Measurements from ENCODE around the gene RBCK1. TPM values are rescaled to one million over a fixed set of nuclear protein-coding genes. Genes with fewer than 3 reads are reported as not detected.
A peak's percentile ranks its signal among the peaks of the same experiment; 100 is the strongest.

RBCK1 gene
- total RNA-seq, 1 experiment from 2014 or later, result 46.8 TPM

DNA sequence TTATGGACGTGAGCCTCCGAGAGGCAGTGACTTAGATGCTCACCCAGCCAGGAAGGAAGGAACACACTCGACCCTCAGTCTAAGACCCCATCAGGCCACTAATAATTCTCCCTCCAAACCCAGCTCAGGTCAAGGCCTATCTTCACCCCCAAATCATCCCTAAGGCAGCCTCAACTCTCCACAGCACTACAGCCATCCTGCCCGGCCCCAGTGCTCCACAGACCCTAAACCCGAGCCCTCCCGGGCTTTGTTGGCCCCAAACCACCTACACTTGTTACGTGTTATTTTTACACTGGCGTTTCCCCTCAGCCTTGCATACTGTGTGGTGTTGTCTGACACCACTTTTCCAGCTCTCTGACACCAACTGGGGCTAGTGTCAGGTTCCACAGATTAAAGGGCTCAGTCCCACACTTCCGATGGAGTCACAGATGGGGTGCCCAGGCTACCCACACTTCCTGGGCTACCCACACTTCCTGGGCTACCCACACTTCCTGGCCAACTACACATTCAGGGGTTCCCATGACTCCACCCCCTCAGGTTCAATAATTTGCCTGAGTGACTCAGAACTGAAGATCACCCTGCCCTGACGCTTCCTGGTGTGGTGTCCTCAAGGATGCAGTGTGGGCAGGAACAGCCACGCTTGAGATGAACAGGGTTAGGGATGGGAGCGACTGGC, 25.3 kb downstream of the RBCK1 start:
- Mint-ChIP-seq H3K27ac (peak overlapping the region in 1 of 3 experiments; percentile 72; a peak in 2 of 7 replicates), H3K4me3 (peak overlapping the region in 1 of 2 experiments; percentile 18; a peak in 1 of 5 replicates), H3K27me3 (ENCODE audit: low read depth) (peaks cover 36% of the 10 kb centered on the region), H3K4me1 (peaks cover 26 to 30% of the 10 kb centered on the region in 2 experiments), H3K36me3 (ENCODE audit: insufficient read depth in 1 of 3, low read depth in 3 of 3) (peaks cover 18 to 55% (median 53%) of the 10 kb centered on the region in 3 experiments; a peak in 6 of 7 replicates), H3K9me3 (no peaks in the 10 kb centered on the region)
- Histone ChIP-seq H2BK12ac (ENCODE audit: insufficient read length, low read depth, low read length) (no peak overlapping the region), H2BK20ac (ENCODE audit: low read depth, low read length, poor library complexity, severe bottlenecking) (no peak overlapping the region), H3K23me2 (ENCODE audit: insufficient read length, low read depth, low read length, poor library complexity, severe bottlenecking) (no peaks in the 10 kb centered on the region), H2AK5ac (ENCODE audit: insufficient read length, low read length) (no peak overlapping the region), H3K9ac (ENCODE audit: extremely low read depth, insufficient read length, low read length) (no peak overlapping the region), H4K8ac (replicated peaks; ENCODE audit: insufficient read length, low read depth, low read length) (no peak overlapping the region), H3K23ac (ENCODE audit: insufficient read length, low read depth, low read length) (no peak overlapping the region), H2BK120ac (ENCODE audit: low read depth, low read length, poor library complexity, severe bottlenecking) (no peak overlapping the region), H4K91ac (ENCODE audit: insufficient read length, low read depth, low read length) (no peak overlapping the region), H3K14ac (ENCODE audit: insufficient read depth, low read length) (no peak overlapping the region), H3K27ac (ENCODE audit: insufficient read length, low read depth, low read length) (no peak overlapping the region), H3K27me3 (ENCODE audit: insufficient read depth, low read length) (peaks cover 5% of the 10 kb centered on the region; the same call in 1 of the 2 replicates), H3K4ac (ENCODE audit: low read depth, low read length) (no peak overlapping the region), H3K18ac (ENCODE audit: insufficient read length, low read depth, low read length) (no peak overlapping the region), H2BK15ac (ENCODE audit: low read depth, low read length) (no peak overlapping the region), H2AFZ (ENCODE audit: low read length) (no peak overlapping the region), H3T11ph (ENCODE audit: low read length) (no peak overlapping the region), H3K79me2 (ENCODE audit: insufficient read depth, low read length) (no peaks in the 10 kb centered on the region), H3K79me1 (ENCODE audit: insufficient read depth, low read depth, low read length, poor library complexity, severe bottlenecking) (no peaks in the 10 kb centered on the region), H3K4me1 (ENCODE audit: insufficient read depth, low read length) (peaks cover 3% of the 10 kb centered on the region; the same call in 1 of the 2 replicates), H3K4me2 (ENCODE audit: insufficient read depth, insufficient read length, low read length) (no peak overlapping the region), H3K9me3 (ENCODE audit: control insufficient read depth, low read depth, low read length) (no peaks in the 10 kb centered on the region), H4K5ac (ENCODE audit: insufficient read length, low read depth, low read length) (no peak overlapping the region), H2BK5ac (ENCODE audit: insufficient read length, low read length) (no peak overlapping the region), H4K20me1 (ENCODE audit: control insufficient read depth, insufficient read depth, insufficient read length) (no peaks in the 10 kb centered on the region), H3K56ac (ENCODE audit: insufficient read length, low read depth, low read length) (no peak overlapping the region)
- TF ChIP-seq, protein P1, sequence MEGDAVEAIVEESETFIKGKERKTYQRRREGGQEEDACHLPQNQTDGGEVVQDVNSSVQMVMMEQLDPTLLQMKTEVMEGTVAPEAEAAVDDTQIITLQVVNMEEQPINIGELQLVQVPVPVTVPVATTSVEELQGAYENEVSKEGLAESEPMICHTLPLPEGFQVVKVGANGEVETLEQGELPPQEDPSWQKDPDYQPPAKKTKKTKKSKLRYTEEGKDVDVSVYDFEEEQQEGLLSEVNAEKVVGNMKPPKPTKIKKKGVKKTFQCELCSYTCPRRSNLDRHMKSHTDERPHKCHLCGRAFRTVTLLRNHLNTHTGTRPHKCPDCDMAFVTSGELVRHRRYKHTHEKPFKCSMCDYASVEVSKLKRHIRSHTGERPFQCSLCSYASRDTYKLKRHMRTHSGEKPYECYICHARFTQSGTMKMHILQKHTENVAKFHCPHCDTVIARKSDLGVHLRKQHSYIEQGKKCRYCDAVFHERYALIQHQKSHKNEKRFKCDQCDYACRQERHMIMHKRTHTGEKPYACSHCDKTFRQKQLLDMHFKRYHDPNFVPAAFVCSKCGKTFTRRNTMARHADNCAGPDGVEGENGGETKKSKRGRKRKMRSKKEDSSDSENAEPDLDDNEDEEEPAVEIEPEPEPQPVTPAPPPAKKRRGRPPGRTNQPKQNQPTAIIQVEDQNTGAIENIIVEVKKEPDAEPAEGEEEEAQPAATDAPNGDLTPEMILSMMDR (conservative IDR thresholded peaks at IDR 0.05), result no peak
- no peak for DNase-seq
- WGBS (ENCODE audit: extremely low coverage, insufficient read length, low lambda C conversion rate), result no CpG with 5 or more reads among the region's 12 CpGs

All from H9 (cell line).